Natural killer cell (primary cell): Measurements from ENCODE around the gene C10orf71. TPM values are rescaled to one million over a fixed set of nuclear protein-coding genes. Genes with fewer than 3 reads are reported as not detected.

Source experiments
- ATAC-seq, 3 donors: fragments of 150-1000 bp in 2 of 3; fragments of 200-7000 bp in 1 of 3; cut with Tn5 transposase; 1 replicate in 1 of 3; 2 replicates in 2 of 3; pipeline ENCODE4 v1.10.0; 2021; ENCODE audit warnings: mild to moderate bottlenecking in 2 of 3, moderate library complexity in 2 of 3
- DNase-seq, 2 donors: peaks; one replicate each; pipeline versions ENCODE4 v3.0.0 to v3.0.0-alpha.2; 2013 to 2021; ENCODE audit warnings: mixed read lengths in 1 of 2
- H3K27ac ChIP-seq: one replicate; pipeline ENCODE4 v1.5.1; 2013; ENCODE audit warnings: mild to moderate bottlenecking, low read length
- H3K27me3 ChIP-seq: one replicate; pipeline ENCODE4 v1.6.1; 2013; ENCODE audit warnings: low read length; ENCODE audit not compliant: control insufficient read depth, insufficient read depth
- H3K36me3 ChIP-seq: one replicate; pipeline ENCODE4 v1.6.1; 2013; ENCODE audit warnings: low read length; ENCODE audit not compliant: control insufficient read depth, insufficient read depth
- H3K4me1 ChIP-seq: one replicate; pipeline ENCODE4 v1.6.1; 2013; ENCODE audit warnings: low read length; ENCODE audit not compliant: control insufficient read depth, insufficient read depth
- H3K4me3 ChIP-seq: one replicate; pipeline ENCODE4 v1.5.1; 2013; ENCODE audit warnings: low read length
- H3K9me3 ChIP-seq: one replicate; pipeline ENCODE4 v1.6.1; 2013; ENCODE audit warnings: low read length; ENCODE audit not compliant: control insufficient read depth, insufficient read depth
- H3K27ac Mint-ChIP-seq, 2 donors: one replicate each; pipeline ENCODE4 v1.8.0; 2022; ENCODE audit warnings: mild to moderate bottlenecking in 2 of 2, mixed read lengths in 2 of 2, moderate library complexity in 1 of 2
- H3K27me3 Mint-ChIP-seq, 2 donors: one replicate each; pipeline ENCODE4 v1.8.0; 2022; ENCODE audit warnings: low read depth in 2 of 2, mixed read lengths in 2 of 2
- H3K36me3 Mint-ChIP-seq: one replicate; pipeline ENCODE4 v1.8.0; 2022; ENCODE audit warnings: mixed read lengths
- H3K4me1 Mint-ChIP-seq, 2 donors: one replicate each; pipeline ENCODE4 v1.8.0; 2022; ENCODE audit warnings: mixed read lengths in 2 of 2
- H3K4me3 Mint-ChIP-seq: one replicate; pipeline ENCODE4 v1.8.0; 2022; ENCODE audit warnings: mild to moderate bottlenecking, moderate library complexity, mixed read lengths
- H3K9me3 Mint-ChIP-seq, 2 donors: one replicate each; pipeline ENCODE4 v1.8.0; 2022; ENCODE audit warnings: mixed read lengths in 2 of 2
- WGBS: methylation state at CpG from one replicate; pipeline ENCODE4 v1.1.7; 2013; ENCODE audit warnings: missing lambda C conversion rate; ENCODE audit not compliant: insufficient coverage; 5-methylcytosine and 5-hydroxymethylcytosine counted together
- intact Hi-C: fragments of 100-400 bp; cut with micrococcal nuclease; formaldehyde crosslinking; loops from one replicate; pipeline ENCODE4 v1.14.2; 2022
- total RNA-seq, 4 donors: library from RNA; stranded (reverse); fragments of 120-200 nt in 1 of 4; gene quantifications; one replicate each; pipeline versions ENCODE4 v1.2.3 to v1.2.4, GENCODE V29; 2013 to 2022
- TF ChIP-seq, protein P1 (sequence below): fragments of 200-600 bp; IDR thresholded peaks from one replicate; pipeline ENCODE4 v1.8.0; 2022; ENCODE audit warnings: antibody characterized with exemption

The C10orf71 gene
- total RNA-seq, 3 donors from 2014 or later (not counting 1 experiment from before 2014, with no cell fraction given): not detected

DNA sequence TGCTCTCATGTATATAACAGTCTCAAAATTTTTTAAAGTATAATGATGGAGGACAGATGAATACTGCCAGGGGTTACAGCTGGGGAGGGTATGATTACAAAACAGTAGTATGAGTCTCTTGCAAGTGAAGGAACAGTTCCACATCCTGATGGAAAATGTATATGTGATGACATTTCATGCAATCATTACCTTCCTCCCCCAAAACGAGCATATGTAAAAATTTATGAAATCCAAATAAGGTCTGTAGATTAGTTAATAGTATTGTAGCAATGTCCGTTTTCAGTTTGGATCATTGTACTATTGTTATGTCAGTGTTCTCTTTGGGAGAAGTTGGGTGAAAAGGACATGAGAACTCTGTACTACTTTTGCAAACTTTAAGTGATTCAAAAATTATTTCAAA is 58.9 kb downstream of the C10orf71 start:
- Mint-ChIP-seq H3K9me3 (no peaks in the 10 kb centered on the region), H3K4me3 (no peak overlapping the region), H3K36me3 (no peaks in the 10 kb centered on the region), H3K27ac (no peak overlapping the region), H3K27me3 (no peaks in the 10 kb centered on the region), H3K4me1 (no peaks in the 10 kb centered on the region)
- H3K9me3 ChIP-seq: no peaks in the 10 kb centered on the region
- TF ChIP-seq, protein P1, sequence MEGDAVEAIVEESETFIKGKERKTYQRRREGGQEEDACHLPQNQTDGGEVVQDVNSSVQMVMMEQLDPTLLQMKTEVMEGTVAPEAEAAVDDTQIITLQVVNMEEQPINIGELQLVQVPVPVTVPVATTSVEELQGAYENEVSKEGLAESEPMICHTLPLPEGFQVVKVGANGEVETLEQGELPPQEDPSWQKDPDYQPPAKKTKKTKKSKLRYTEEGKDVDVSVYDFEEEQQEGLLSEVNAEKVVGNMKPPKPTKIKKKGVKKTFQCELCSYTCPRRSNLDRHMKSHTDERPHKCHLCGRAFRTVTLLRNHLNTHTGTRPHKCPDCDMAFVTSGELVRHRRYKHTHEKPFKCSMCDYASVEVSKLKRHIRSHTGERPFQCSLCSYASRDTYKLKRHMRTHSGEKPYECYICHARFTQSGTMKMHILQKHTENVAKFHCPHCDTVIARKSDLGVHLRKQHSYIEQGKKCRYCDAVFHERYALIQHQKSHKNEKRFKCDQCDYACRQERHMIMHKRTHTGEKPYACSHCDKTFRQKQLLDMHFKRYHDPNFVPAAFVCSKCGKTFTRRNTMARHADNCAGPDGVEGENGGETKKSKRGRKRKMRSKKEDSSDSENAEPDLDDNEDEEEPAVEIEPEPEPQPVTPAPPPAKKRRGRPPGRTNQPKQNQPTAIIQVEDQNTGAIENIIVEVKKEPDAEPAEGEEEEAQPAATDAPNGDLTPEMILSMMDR: no peak
- intact Hi-C loops: no loop called here
- no peaks in the 10 kb centered on the region for H3K27me3 ChIP-seq
- no peaks in the 10 kb centered on the region for H3K36me3 ChIP-seq
- peaks cover 10% of the 10 kb centered on the region for H3K4me1 ChIP-seq
- DNase-seq (no peak), ATAC-seq (no peak)
- H3K4me3 ChIP-seq: no peak overlapping the region
- no CpG with 5 or more reads among the region's 2 CpGs for WGBS
- no peak overlapping the region for H3K27ac ChIP-seq

DNA sequence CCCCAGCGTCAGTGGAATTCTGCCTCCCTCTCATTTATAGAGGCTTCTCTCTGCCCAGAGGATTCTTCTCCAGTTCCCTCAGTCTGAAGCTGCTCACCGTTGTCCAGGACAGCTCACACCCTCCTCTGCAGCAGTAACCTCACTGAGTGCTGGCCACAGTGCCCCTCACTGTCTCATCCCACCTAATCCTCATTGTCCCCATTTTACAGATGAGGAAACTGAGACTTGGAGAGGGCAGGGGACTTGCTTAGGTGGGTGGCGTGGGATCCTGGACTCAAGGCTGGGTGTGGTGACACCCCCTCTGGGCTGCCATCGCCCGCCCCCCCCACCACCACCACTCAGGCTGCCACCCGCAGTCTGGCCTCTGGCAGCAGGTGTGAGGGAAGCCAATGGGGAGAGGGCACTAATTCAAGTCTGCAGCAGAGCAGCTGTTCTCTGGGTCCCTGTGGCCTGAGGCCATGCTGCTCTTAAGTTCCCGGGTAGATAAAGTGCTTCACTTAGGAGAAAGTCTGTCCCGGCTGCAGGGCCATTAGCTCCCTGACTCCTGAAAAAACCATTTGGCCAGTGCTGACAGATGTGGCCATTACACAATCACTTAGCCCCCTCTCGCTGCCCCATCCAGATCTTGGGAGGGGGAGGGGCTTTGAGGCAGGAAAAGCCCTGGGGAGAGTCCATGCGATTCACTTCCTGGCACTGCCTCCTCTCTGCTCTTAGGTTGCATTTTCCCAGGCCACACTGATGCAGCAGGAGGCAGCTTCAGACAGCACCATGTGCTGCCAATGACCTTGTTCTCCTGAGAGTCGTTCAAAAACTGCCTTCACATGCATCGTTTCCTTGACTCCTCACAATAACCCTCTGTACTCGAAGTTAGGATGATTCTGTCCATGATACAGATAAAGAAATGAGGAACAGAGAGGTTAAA is 60.6 kb downstream of the C10orf71 start:
- ATAC-seq (no peak), DNase-seq (no peak)
- Histone ChIP-seq H3K27ac (no peak overlapping the region), H3K4me1 (peaks cover 11% of the 10 kb centered on the region), H3K27me3 (no peaks in the 10 kb centered on the region), H3K36me3 (no peaks in the 10 kb centered on the region), H3K4me3 (no peak overlapping the region), H3K9me3 (no peaks in the 10 kb centered on the region)
- H3K27ac Mint-ChIP-seq: no peak overlapping the region
- TF ChIP-seq, protein P1: no peak
- intact Hi-C loops: no loop called here
- H3K4me1 Mint-ChIP-seq: no peaks in the 10 kb centered on the region
- no peaks in the 10 kb centered on the region for H3K9me3 Mint-ChIP-seq
- no peak overlapping the region for H3K4me3 Mint-ChIP-seq
- no peaks in the 10 kb centered on the region for H3K36me3 Mint-ChIP-seq
- peaks cover 0 to 4% of the 10 kb centered on the region in 2 donors for H3K27me3 Mint-ChIP-seq
- WGBS: 79% methylated on average over 9 of the region's 13 CpGs

DNA sequence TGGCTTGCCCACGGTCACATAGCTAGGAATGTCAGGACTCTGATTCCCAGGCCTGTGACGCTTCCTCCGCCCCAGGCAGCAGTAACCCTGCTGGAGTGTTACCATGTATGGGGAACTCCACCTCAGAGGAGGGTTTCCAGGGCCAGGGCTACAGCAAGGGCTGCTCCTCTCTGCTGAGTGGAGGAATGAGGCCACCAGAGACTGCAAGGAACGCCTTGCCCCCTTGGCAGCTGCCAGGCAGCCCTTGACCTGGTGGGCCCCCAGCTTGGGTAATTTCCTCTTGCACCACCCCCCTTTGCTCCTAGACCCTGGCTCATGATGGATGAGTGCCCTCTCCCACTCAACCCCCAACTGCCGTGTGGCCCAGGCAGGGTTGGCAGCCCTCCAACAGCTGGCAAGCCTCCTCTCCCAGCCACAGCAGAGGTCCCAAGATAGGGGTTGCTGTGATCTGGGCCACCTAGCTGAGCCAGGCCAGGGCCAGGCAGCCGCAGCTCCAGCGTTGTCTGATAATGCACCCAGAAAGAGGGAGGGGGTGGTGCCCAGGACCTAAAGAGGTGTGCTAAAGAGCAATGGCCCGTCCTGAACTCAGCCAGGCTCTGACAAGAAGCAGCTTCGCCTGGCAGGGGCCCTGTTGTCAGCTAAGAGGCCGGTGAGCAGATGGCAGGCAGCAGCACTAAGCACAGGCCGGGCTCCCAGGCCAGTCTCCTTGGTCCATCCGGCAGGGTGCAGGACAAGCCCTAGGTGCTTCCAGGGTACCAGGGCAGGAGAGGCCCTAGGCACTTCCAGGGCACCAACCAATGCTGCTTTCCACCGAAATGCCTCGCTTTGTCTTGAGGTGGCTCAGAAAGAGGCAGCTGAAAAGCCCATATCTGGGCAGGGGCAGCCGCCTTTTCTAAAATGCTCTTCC is 61.6 kb downstream of the C10orf71 start:
- Histone ChIP-seq H3K27me3 (no peaks in the 10 kb centered on the region), H3K4me1 (peaks cover 11% of the 10 kb centered on the region), H3K4me3 (no peak overlapping the region), H3K9me3 (no peaks in the 10 kb centered on the region), H3K27ac (no peak overlapping the region), H3K36me3 (no peaks in the 10 kb centered on the region)
- no peak for DNase-seq
- Mint-ChIP-seq H3K4me1 (no peaks in the 10 kb centered on the region), H3K9me3 (no peaks in the 10 kb centered on the region), H3K27me3 (peaks cover 0 to 4% of the 10 kb centered on the region in 2 donors), H3K27ac (no peak overlapping the region), H3K36me3 (no peaks in the 10 kb centered on the region), H3K4me3 (no peak overlapping the region)
- 71% methylated on average over 15 of the region's 15 CpGs for WGBS
- no peak for ATAC-seq
- intact Hi-C loops: no loop called here
- TF ChIP-seq, protein P1: no peak
